Urothelium cell line (cell line): ENCODE results near the gene GEMIN4.
"Not testable (repeated sequence)": the region's sequence is repeated elsewhere in the genome, so short reads cannot be mapped to it uniquely, and the experiment has no call there.

ENCODE experiments used
- DNase-seq: peaks from one replicate; pipeline ENCODE4 v3.0.0; 2011; ENCODE audit warnings: low spot score, mixed read lengths
- FAIRE-seq: peaks from 2 replicates; lab custom pipeline; 2011; peaks lifted over from hg19 to GRCh38; lab: Jason Lieb, UNC

GEMIN4 gene

GRCh38 chr17:781805-782731, 30.0 kb upstream of the GEMIN4 start, which contains the start of the genes GLOD4 and MRM3:
Gene GLOD4, minus strand, starts transcription at chr17:782280. Its CDS starts 25 bp downstream, at chr17:782255.
Gene MRM3, plus strand, starts transcription at chr17:782353. Its CDS starts 26 bp downstream, at chr17:782379.
- FAIRE-seq (peak; percentile 86), DNase-seq (peak; percentile 93)

- FAIRE-seq (no peak), DNase-seq (no peak)
Observed at GRCh38 chr17:778096-778495, 26.0 kb upstream of the GEMIN4 start.

GRCh38 chr17:774313-774584, 22.2 kb upstream of the GEMIN4 start:
- DNase-seq = no peak
- FAIRE-seq = no peak

GRCh38 chr17:773467-774312, 21.6 kb upstream of the GEMIN4 start:
- no peak for DNase-seq
- FAIRE-seq = no peak

- DNase-seq (no peak), FAIRE-seq (no peak)
Observed at GRCh38 chr17:773016-773415, 21.0 kb upstream of the GEMIN4 start.

GRCh38 chr17:767076-767475, 15.0 kb upstream of the GEMIN4 start:
- DNase-seq (no peak), FAIRE-seq (no peak)

GRCh38 chr17:760371-760770, 8.3 kb upstream of the GEMIN4 start:
- FAIRE-seq (no peak), DNase-seq (no peak)

- DNase-seq = no peak
- no peak for FAIRE-seq
Observed at GRCh38 chr17:759964-760363, 7.9 kb upstream of the GEMIN4 start.

- not testable (repeated sequence) for FAIRE-seq, DNase-seq
Observed at GRCh38 chr17:756010-756567, 4.0 kb upstream of the GEMIN4 start.

- FAIRE-seq, DNase-seq: not testable (repeated sequence)
Observed at GRCh38 chr17:755319-755961, 3.4 kb upstream of the GEMIN4 start.

- DNase-seq (no peak), FAIRE-seq (no peak)
Observed at GRCh38 chr17:753418-753817, 1.4 kb upstream of the GEMIN4 start.

- no peak for DNase-seq
- no peak for FAIRE-seq
Observed at GRCh38 chr17:752620-753219, 656 bp upstream of the GEMIN4 start.

GRCh38 chr17:751269-752001, 629 bp downstream of the GEMIN4 start:
- FAIRE-seq (no peak), DNase-seq (no peak)

- FAIRE-seq = no peak
- no peak for DNase-seq
Observed at GRCh38 chr17:750431-751037, 1.5 kb downstream of the GEMIN4 start.

GRCh38 chr17:749359-749758, 2.7 kb downstream of the GEMIN4 start:
- not testable (repeated sequence) for FAIRE-seq, DNase-seq

- peak; percentile 87 for FAIRE-seq
- DNase-seq = not testable (repeated sequence)
Observed at GRCh38 chr17:748604-749003, 3.5 kb downstream of the GEMIN4 start.

GRCh38 chr17:746783-747629, 5.1 kb downstream of the GEMIN4 start:
- DNase-seq (no peak), FAIRE-seq (no peak)

- DNase-seq = no peak
- no peak for FAIRE-seq
Observed at GRCh38 chr17:746181-746580, 5.9 kb downstream of the GEMIN4 start.
